ENCODE measurements around the gene SLC25A27.
"Not testable (repeated sequence)": the region's sequence is repeated elsewhere in the genome, so short reads cannot be mapped to it uniquely, and the experiment has no call there.

The SLC25A27 gene

GRCh38 chr6:46652603-46653438 lies at the start of gene SLC25A27, which contains the start of gene CYP39A1:
SLC25A27 (plus strand) TSS chr6:46652975; CDS start chr6:46653193, 218 bp downstream.
CYP39A1 (minus strand) TSS chr6:46652818; CDS start chr6:46652582, 236 bp downstream.
- DNase-seq (ENCODE audit: low read depth), result peak; percentile 67

DNA sequence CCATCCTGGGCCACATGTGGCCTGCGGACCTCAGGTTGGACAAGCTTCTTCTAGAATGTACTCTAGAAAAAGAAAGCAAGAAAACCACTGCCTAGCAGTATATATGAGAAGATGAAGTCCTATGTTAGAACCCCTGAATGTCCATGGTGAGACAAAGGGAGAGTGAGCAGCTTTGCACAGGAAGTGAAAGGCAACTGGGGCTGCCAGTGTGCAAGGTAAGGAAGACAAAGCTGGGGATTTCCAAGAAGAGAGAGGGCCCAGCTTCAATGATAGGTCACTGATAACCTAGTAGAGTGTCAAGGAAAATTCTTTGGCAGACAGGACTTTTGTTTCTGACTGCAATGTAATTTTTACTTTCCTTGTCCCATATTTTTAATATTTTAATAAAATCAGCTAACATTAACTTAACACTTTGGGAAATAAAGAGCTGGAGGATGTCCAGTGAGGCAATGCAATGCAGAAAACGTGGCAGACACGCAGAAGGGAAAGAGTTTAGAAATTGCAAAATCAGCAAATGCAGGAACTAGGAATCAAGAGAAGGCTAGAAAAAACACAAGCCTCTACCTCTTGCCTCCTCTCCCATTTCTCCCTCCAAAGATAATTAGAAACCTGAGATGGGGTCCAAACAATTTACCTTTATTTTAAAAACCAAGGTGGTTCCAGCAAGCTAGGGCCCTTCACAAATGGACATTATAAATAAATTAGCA lies 47.5 kb upstream of the SLC25A27 start:
- no peak for DNase-seq (ENCODE audit: low read depth)

DNA sequence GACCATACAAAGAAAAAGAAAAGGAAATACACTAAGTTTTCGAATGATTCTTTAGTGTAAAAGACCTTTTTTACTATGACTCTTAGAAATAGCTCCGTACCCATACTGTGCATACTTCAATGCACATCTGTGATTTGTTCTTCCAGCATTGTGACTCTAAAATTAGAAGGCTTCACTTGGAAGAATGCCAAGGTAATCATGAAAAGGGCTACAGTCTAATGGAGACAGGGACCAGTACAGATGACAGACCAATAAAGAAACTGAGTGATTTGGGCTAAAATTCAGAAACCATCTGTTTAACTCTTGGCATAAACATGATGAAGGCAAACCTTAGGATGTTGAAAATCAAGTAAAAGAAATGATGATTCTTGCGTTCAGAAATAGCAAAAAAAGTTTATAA lies 46.4 kb upstream of the SLC25A27 start:
- DNase-seq (ENCODE audit: low read depth), result no peak

GRCh38 chr6:46610862-46611553 lies 41.8 kb upstream of the SLC25A27 start:
- DNase-seq (ENCODE audit: low read depth), result no peak

- no peak for DNase-seq (ENCODE audit: low read depth)
Measured at GRCh38 chr6:46612645-46613044, 40.1 kb upstream of the SLC25A27 start.

DNA sequence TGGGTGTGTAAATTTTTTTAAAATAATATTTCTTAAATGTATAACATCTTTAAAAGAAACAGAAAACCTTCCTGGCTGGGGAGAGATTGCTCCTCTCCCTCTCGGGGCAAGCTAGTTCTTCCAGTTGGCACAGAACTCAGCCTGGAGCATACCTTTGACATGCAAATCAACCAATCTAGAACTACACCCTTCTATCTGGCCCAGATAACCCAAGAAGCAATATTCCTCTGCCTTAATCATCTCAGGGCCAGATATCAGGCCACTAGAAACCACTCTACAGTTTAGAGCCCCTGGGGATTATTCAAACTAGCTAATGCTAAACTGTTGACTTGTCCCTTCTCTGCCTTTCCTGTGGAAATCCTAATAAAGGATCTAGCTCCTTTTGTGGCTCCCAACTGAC lies 34.0 kb upstream of the SLC25A27 start:
- DNase-seq (ENCODE audit: low read depth), result no peak

DNA sequence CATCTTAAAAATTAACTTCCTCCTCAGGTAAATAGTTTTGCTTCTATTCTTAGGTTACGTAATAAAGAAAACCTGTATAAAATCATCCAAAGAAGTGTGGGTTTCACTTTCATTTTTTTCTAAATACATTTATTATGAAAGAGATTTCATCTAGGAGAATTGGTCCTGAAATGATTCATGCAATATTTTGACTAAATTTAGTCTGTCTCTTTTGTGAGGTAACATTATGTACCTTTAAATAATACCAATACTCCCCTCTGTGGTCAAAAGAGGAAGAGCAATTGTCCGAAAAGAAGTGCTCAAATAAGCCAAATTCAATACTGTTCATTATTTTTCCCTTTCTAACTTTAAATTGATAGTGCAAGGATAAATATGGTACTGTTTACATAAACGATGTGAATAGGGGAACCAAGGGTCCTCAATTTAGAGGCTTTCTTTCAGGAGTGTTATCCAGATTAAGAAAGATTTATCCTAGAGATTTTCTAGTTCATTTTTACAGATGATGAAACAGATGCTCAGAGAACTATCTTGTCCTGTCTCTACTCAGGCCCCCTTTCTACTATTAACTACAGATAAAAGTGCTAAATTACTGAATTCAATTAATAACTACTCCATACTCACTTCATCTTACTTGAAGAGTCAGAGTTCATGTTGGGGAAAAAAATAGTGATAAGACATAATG lies 26.4 kb upstream of the SLC25A27 start:
- no peak for DNase-seq (ENCODE audit: low read depth)

- no peak for DNase-seq (ENCODE audit: low read depth)
Measured at GRCh38 chr6:46626976-46627375, 25.8 kb upstream of the SLC25A27 start.

DNA sequence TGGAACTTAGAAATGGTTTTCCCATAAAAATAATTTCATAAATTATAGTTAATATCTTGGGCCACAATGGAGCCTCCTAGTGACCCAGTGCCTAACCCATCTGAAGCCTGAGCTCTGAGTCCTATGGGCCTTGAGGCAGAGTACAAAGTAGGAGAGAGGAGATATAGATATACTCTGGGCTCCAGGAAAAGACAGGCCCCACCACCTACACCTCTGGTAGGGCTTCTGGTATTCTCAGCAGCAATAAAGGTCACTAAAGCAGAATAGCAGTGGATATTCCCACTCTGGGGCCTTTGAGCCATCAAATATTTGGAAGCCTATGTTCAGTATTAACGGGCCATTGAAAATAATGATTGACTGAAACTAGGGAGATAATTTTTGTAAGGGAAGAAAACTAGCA lies 24.3 kb upstream of the SLC25A27 start:
- no peak for DNase-seq (ENCODE audit: low read depth)

DNA sequence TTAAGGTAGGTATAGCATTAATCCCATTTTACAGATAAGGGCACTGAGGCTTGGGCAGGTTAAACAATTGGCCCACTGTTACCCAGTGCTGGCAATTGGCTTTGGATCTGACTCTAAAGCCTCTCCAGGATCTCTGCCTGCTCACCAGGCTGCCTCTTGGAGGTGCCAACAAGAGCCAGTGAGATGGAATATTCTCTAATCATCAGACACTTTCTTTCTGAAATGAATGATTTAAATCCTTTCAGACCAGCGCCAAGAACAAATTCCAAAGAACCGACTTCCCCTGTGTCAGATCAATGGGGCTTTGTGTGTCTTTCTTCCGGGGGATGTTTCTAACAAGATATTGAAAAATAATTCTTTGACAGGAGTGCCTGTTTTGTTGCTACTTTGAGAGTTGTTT lies 23.8 kb upstream of the SLC25A27 start:
- DNase-seq (ENCODE audit: low read depth), result no peak

- no peak for DNase-seq (ENCODE audit: low read depth)
Measured at GRCh38 chr6:46629691-46630090, 23.1 kb upstream of the SLC25A27 start.

- no peak for DNase-seq (ENCODE audit: low read depth)
Measured at GRCh38 chr6:46632053-46632452, 20.7 kb upstream of the SLC25A27 start.

GRCh38 chr6:46635462-46635861 lies 17.3 kb upstream of the SLC25A27 start:
- no peak for DNase-seq (ENCODE audit: low read depth)

GRCh38 chr6:46637145-46637544 lies 15.6 kb upstream of the SLC25A27 start:
- no peak for DNase-seq (ENCODE audit: low read depth)

DNA sequence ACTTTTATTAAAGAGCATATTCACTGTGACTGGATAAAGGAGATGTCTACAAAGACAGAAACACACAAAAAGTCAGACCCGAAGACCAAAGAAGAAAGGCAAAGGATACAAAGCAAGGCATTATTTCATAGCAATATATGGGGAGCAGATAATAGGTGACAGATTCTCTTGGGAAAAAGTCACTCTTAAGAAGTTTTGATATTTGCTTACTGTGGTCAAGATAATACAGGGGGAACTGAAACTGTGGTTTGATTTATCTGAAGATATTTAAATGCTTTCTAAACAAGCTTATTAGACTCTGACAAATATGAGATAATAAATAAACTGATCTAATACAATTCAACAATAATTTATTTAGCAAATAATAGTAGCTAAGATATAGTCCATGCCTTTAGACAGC lies 14.8 kb upstream of the SLC25A27 start:
- no peak for DNase-seq (ENCODE audit: low read depth)

DNA sequence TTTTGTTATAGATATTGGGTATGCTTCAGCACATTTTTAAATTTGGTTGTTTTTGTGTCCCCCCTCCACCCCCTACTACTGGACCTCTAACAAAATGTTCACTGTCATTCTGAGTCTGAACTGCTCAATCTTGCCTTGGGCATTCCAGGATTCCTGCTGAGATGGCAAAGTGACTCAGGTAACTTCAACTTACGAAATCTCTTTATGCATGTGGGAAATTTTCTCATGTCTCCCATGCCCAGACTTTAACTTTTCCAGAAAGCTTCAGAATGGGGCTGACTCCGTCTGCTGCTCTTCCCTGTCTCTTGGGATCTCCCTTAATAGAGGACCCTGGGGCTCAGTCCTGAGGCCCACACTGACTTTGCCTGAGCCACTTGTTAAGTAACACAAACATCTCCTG lies 14.1 kb upstream of the SLC25A27 start:
- no peak for DNase-seq (ENCODE audit: low read depth)

GRCh38 chr6:46642928-46643751 lies 9.6 kb upstream of the SLC25A27 start:
- DNase-seq (ENCODE audit: low read depth), result no peak

DNA sequence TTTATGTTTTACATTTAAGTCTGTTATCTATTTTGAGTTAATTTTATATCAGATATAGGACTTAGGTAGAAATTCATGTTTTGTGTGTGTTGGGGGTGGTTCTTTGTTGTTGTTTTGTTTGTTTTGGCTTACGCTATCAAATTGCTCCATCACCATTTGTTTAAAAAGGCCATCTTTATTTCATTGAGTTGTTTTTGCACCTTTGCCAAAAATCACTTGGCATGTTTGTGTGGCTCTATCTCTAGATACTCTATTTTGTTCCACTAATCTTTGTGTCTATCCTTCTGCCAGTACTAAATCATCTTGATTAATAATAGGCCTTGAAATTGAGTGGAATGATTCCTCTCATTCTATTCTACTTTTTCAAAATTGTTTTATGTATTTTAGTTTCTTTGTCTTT lies 7.5 kb upstream of the SLC25A27 start:
- DNase-seq (ENCODE audit: low read depth), result no peak

- DNase-seq (ENCODE audit: low read depth), result not testable (repeated sequence)
Measured at GRCh38 chr6:46648108-46648507, 4.7 kb upstream of the SLC25A27 start.

GRCh38 chr6:46648869-46649492 lies 3.8 kb upstream of the SLC25A27 start:
- no peak for DNase-seq (ENCODE audit: low read depth)

GRCh38 chr6:46651006-46651405 lies 1.8 kb upstream of the SLC25A27 start:
- no peak for DNase-seq (ENCODE audit: low read depth)

Measured in stimulated activated CD4-positive, alpha-beta T cell treated with anti-CD3 and anti-CD28 coated beads, Interleukin-2, amount 100 ng/mL, for 4 hours (primary cell).